GM03348 (cell line): ENCODE data around the gene LHX1.
A peak's percentile ranks its signal among the peaks of the same experiment; 100 is the strongest.

ENCODE experiments used
- DNase-seq: peaks from one replicate; pipeline ENCODE4 v3.0.0; 2012; ENCODE audit warnings: low spot score

Gene LHX1

GRCh38 chr17:36939052-36939801, 2.0 kb downstream of the LHX1 start:
- no peak for DNase-seq

DNA sequence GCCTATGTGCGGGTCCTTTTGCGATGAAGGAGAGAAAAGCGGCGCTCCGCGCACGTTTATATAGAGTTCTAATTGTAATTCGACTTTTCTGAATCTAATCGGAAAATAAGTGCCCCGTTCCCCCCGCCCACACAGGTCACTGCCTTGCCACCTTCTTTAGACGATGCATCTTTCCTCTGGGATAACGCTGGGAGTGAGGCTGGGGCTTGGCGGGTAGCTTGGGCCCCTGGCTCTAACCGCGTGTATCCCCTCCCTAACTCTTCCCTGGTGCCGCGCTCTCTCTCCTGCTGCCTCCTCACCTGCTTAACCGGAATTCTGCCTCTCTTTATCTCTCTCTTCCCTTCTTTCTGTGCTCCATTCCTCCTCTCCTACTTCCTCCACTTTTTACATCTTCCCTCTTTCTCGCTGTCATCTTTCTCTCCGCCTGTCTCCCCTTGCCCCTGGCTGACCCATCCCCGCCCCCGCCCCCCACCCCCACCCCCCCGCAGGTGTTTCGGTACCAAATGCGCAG, 2.6 kb downstream of the LHX1 start:
- no peak for DNase-seq

DNA sequence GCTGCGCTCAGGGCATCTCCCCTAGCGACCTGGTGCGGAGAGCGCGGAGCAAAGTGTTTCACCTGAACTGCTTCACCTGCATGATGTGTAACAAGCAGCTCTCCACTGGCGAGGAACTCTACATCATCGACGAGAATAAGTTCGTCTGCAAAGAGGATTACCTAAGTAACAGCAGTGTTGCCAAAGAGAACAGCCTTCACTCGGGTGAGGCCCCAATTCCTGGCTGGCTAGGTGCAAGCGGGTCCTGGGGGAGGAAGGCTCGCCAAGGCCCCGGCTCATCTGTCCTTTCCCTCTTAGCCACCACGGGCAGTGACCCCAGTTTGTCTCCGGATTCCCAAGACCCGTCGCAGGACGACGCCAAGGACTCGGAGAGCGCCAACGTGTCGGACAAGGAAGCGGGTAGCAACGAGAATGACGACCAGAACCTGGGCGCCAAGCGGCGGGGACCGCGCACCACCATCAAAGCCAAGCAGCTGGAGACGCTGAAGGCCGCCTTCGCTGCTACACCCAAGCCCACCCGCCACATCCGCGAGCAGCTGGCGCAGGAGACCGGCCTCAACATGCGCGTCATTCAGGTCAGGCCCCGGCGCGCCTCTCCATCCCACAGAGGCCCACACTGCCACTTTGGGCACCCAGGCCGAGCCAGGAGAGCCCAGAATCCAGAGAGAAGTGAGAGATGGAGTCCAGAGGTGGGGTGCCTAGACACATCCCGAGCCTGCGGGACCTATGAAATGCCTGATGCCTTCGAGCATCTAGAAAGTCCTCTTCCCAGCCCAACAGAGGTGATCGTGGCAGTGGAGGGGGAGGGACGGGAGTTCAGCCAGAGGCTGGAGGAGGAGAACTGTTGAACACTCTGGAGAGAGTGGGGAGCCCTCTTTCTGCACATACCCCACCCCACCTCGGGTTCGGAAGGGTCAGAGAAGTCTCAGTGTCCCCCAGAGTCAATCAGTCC, 3.3 kb downstream of the LHX1 start:
- DNase-seq: no peak

DNA sequence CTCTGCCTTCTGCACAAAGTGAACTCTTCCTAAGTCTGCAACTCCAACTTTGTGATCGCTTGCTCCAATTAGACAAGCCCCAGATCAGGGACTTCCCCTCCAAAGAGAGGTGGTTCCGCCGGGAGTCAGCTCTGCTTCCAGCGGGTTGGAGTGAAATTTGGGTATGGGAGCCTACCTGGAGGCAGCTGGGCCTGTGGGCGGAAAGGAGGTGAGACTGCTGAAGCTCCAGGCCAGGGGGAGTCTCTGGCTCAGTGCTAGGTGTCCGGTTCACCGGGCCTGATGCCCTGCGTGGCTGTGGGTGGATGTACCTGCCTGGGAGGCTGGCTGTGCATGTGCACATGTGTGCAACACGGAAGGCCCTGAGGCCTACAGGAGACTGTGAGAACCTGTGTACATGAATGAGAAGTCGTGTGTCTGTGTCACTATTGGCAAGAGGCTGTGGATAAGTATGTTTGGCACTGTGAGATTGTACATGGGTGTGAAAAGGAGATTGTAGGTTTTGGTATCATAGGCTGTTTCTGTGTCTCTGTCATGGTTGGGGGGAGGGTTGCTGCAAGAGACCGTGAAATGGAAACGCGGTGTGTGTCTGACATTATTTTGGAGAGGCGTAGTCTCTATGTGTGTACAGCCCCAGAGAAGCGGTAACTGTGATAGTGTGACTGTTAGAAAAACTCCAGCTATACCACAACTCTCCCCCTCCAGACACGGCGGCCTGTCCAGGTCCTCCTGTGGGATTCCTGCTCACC, 4.2 kb downstream of the LHX1 start:
- DNase-seq: no peak

DNA sequence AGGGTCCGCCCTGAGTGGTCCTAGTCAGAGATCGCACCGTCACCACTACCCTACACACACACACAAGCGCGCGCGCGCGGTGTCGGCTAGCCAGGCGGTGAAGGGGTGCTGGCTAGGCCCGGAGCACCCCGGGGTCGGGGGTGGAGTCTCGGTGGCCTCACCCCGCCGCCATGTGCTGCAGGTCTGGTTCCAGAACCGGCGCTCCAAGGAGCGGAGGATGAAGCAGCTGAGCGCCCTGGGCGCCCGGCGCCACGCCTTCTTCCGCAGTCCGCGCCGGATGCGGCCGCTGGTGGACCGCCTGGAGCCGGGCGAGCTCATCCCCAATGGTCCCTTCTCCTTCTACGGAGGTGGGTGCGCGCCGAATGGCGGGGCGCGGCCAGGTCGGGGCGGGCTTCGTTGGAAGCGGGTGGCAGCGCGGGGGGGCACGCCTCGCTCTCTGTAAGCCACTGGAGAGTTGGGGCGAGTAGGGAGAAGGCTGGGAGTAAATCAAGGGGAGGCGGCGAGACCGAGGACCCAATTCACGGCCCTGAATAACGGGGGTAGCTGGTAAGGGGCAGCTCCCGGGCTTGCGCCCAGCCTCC, 4.8 kb downstream of the LHX1 start:
- DNase-seq: no peak

- DNase-seq: no peak
Observed at GRCh38 chr17:36942631-36943125, 5.4 kb downstream of the LHX1 start.

- no peak for DNase-seq
Observed at GRCh38 chr17:36943250-36944191, 6.2 kb downstream of the LHX1 start.

DNA sequence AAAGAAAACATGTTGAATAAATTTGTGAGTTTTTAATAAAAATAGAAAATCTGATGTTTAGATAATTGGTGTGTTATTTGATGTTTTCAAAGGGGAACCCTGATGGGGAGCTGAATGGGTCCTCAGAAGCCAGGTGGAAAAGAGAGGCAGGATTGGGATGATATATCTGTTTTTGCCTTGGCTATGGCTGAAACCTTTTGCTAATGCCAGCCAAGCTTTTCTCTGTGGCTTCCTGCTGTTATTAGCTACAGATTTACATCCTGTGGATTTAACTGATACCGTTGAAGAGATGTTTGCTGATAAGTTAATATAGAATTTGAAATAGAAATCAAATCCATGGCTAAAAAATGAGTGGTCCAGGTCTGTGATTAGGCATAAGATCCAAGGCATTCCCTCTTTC, 7.3 kb downstream of the LHX1 start:
- DNase-seq: no peak

DNA sequence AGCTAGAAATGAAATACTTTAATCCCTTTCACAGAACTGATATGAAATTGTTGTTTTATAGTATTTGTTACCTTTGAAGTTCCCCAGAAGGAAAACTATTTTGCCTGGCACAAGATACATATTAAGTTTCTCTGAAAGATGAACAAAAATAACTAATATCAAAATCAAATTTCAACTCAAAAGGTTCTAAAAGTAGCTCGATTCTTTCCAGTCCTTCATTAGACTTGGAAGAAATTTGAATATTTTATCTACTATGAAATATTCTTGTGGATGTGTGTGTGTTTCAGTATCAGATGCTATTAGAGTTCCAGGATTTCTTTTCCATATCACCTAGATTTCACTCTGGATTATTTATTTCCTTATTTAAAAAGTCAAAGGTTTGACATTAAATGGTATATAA, 7.9 kb downstream of the LHX1 start:
- no peak for DNase-seq

DNA sequence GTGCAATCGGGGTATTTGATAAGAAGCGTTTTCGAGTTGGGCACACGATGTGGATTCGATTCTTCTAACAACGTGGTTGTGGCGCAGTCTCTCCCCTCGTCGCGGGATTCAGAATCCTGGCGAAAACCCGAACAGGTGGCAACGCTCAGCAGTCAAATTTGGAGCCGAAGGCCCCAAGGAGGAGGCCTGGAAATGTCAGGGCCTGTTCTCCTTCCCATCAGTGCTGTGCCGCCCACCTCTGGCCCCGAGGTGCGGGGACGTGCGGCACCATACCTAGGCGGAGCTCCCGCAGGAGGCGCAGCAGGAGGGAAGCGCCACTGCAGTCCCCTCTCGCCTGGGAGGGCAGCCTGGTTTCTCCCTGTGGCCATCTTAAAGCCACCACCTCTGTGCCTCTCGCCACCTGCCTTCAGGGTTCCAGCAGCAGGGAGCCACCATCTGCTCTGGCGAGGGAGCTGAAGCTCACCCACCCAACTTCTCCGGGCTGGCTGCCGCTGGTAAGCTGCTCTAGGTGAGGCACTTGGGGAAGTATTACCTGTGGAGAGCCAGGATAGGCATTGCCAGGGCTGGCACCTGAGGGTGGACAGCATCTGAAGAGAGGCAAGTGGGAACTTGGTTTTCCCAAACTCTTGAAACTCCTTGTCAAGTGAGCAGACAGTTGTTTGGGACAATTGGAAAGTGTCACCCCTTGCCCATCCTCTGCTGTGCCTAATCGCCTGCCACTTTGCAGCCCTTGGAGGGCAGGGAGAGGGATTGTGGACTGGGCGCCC, 8.9 kb downstream of the LHX1 start:
- DNase-seq: no peak

- DNase-seq: no peak
Observed at GRCh38 chr17:36946726-36947091, 9.4 kb downstream of the LHX1 start.

GRCh38 chr17:36947922-36948716, 10.8 kb downstream of the LHX1 start:
- no peak for DNase-seq

GRCh38 chr17:36948717-36949460, 11.6 kb downstream of the LHX1 start, which contains the start of gene AATF:
Gene AATF, plus strand, starts transcription at chr17:36948954. Its CDS starts 172 bp downstream, at chr17:36949126.
- DNase-seq: peak; percentile 99

DNA sequence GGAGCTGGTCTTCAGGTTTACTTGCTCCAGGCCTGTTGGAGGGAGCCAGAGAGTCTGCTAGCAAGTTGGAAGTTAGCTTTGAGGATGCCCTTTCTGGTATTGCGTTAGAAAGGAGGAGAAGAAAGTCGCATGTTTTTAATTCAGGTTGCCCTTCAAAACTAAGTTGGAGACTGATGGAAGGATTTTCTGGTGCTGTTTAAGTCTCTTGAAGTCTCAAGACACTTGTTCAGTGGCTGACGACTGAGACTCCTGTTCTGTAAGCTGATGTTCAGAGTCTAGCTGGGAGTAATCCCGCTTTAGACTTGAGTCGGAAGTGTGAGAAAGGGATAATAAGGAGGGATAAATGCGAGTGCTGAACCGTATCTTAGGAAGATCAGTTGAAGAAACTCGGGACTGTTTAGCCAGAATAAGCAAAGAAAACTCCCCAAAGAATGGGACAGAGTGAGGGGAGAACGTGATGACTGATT, 12.2 kb downstream of the LHX1 start:
- DNase-seq: peak; percentile 30

GRCh38 chr17:36950027-36950426, 12.8 kb downstream of the LHX1 start:
- DNase-seq: no peak

GRCh38 chr17:36951084-36951789, 14.0 kb downstream of the LHX1 start:
- DNase-seq: no peak

DNA sequence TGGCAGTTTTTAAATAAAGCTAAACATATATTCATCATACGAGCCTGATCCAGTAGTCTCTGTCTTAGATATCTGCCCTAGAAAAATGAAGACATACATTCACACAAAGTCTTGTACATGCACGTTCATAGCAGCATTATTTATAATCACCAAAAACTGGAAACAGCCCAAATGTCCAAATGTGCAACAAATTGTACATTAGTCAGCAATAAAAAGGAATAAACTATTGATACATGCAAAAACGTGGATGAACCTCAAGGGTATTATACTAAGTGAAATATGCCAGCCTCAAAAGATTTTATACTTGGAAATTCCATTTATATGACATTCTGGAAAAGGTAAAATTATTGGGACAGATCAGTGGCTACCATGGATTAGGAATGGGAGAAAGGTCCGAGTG, 34.2 kb downstream of the LHX1 start:
- DNase-seq: no peak
